Neural cell (in vitro differentiated cells): ENCODE data around the gene TLR8. TPM values are rescaled to one million over a fixed set of nuclear protein-coding genes. Genes with fewer than 3 reads are reported as not detected.
"Not testable (repeated sequence)": the region's sequence is repeated elsewhere in the genome, so short reads cannot be mapped to it uniquely, and the experiment has no call there.

ENCODE experiments used
- H2AFZ ChIP-seq: fragments of 200-600, 300-800 bp; sonication (generic), shearing (Covaris generic); 2 replicates; pipeline ENCODE4 v1.6.0; 2014; ENCODE audit warnings: low read depth, mild to moderate bottlenecking, antibody characterized with exemption, low read length, moderate library complexity
- H3F3A ChIP-seq: fragments of 200-600 bp; shearing (Covaris generic); 2 replicates; pipeline ENCODE4 v1.6.1; 2016; ENCODE audit warnings: mild to moderate bottlenecking, moderate library complexity, mixed read lengths, antibody characterized with exemption, low read length; ENCODE audit not compliant: insufficient read depth, poor library complexity, severe bottlenecking
- H3K27ac ChIP-seq: fragments of 200-600, 300-800 bp; sonication (generic), shearing (Covaris generic); 2 replicates; pipeline ENCODE4 v1.5.1; 2014; ENCODE audit warnings: mild to moderate bottlenecking, low read length, moderate library complexity
- H3K27me3 ChIP-seq: fragments of 300-800, 200-600 bp; sonication (generic), shearing (Covaris generic); 2 replicates; pipeline ENCODE4 v1.6.0; 2014; ENCODE audit warnings: mild to moderate bottlenecking, low read depth, low read length, moderate library complexity; ENCODE audit not compliant: insufficient read depth
- H3K36me3 ChIP-seq: fragments of 300-800, 200-600 bp; sonication (generic), shearing (Covaris generic); 2 replicates; pipeline ENCODE4 v1.5.1; 2014; ENCODE audit warnings: mild to moderate bottlenecking, antibody characterized with exemption, low read length, moderate library complexity; ENCODE audit not compliant: insufficient read depth
- H3K4me2 ChIP-seq: fragments of 300-800, 200-600 bp; sonication (generic), shearing (Covaris generic); 2 replicates; pipeline ENCODE4 v1.6.0; 2014; ENCODE audit warnings: mild to moderate bottlenecking, low read length
- H3K4me3 ChIP-seq: fragments of 300-800, 200-600 bp; sonication (generic), shearing (Covaris generic); 2 replicates; pipeline ENCODE4 v1.5.1; 2014; ENCODE audit warnings: mild to moderate bottlenecking, low read length, moderate library complexity
- H3K79me2 ChIP-seq: fragments of 200-600 bp; shearing (Covaris generic); replicated peaks from 2 replicates; pipeline ENCODE4 v1.6.0; 2014; ENCODE audit warnings: mild to moderate bottlenecking, low read length, moderate library complexity; ENCODE audit not compliant: insufficient read depth
- H3K9ac ChIP-seq: fragments of 300-800, 200-600 bp; sonication (generic), shearing (Covaris generic); 2 replicates; pipeline ENCODE4 v1.6.1; 2016; ENCODE audit warnings: mild to moderate bottlenecking, low read length, mixed read lengths
- H3K9me2 ChIP-seq: fragments of 200-600 bp; shearing (Covaris generic); 2 replicates; pipeline ENCODE4 v1.6.1; 2016; ENCODE audit warnings: mild to moderate bottlenecking, low read length, mixed read lengths; ENCODE audit not compliant: insufficient read depth
- H3K9me3 ChIP-seq: fragments of 200-600, 300-800 bp; sonication (generic), shearing (Covaris generic); 2 replicates; pipeline ENCODE4 v1.6.1; 2016; ENCODE audit warnings: mild to moderate bottlenecking, mixed run types, low read length, moderate library complexity, mixed read lengths
- H4K20me1 ChIP-seq: fragments of 200-600 bp; shearing (Covaris generic); 2 replicates; pipeline ENCODE4 v1.6.1; 2016; ENCODE audit warnings: mild to moderate bottlenecking, mixed run types; ENCODE audit not compliant: insufficient read depth
- EP300 ChIP-seq: fragments of 450-650 bp; conservative IDR thresholded peaks from 2 replicates; pipeline ENCODE4 v1.6.1; 2014; ENCODE audit warnings: antibody characterized with exemption, mild to moderate bottlenecking, moderate library complexity; ENCODE audit not compliant: poor library complexity, severe bottlenecking
- EZH2 ChIP-seq: fragments of 200-600, 300-800 bp; shearing (Covaris generic), sonication (generic); IDR thresholded peaks from 2 replicates; pipeline ENCODE4 v1.6.1; 2014; ENCODE audit warnings: antibody characterized with exemption, low read length, borderline replicate concordance, mild to moderate bottlenecking; ENCODE audit not compliant: insufficient read depth, poor library complexity, severe bottlenecking
- MXI1 ChIP-seq: fragments of 450-650 bp; conservative IDR thresholded peaks from 2 replicates; pipeline ENCODE4 v1.6.1; 2014; ENCODE audit warnings: antibody characterized with exemption, mild to moderate bottlenecking; ENCODE audit not compliant: poor library complexity, severe bottlenecking
- POLR2AphosphoS5 ChIP-seq: IDR thresholded peaks from 2 replicates; pipeline ENCODE4 v1.6.1; 2012
- RAD21 ChIP-seq: fragments of 450-650 bp; conservative IDR thresholded peaks from 2 replicates; pipeline ENCODE4 v1.6.1; 2014; ENCODE audit warnings: antibody characterized with exemption, mild to moderate bottlenecking, moderate library complexity
- SMC3 ChIP-seq: fragments of 450-650 bp; conservative IDR thresholded peaks from 2 replicates; pipeline ENCODE4 v1.6.1; 2014; ENCODE audit warnings: antibody characterized with exemption, mild to moderate bottlenecking, moderate library complexity; ENCODE audit not compliant: poor library complexity
- TAF1 ChIP-seq: IDR thresholded peaks from 2 replicates; pipeline ENCODE4 v1.6.1; 2012; ENCODE audit warnings: low read depth
- polyA plus RNA-seq: library from polyadenylated mRNA; depleted of rRNA; stranded (reverse); fragments of >200 nt; gene quantifications from 2 replicates; pipeline ENCODE4 v1.2.3, GENCODE V29; 2014
- TF ChIP-seq, protein P1 (sequence below): fragments of 450-650 bp; IDR thresholded peaks from 2 replicates; pipeline ENCODE4 v1.5.1; 2014; ENCODE audit warnings: antibody characterized with exemption, mild to moderate bottlenecking, moderate library complexity; ENCODE audit not compliant: poor library complexity, severe bottlenecking
- TF ChIP-seq, protein P2 (sequence below): IDR thresholded peaks from 2 replicates; pipeline ENCODE4 v1.6.1; 2012; ENCODE audit warnings: borderline replicate concordance

The TLR8 gene
- polyA plus RNA-seq, 1 donor from 2014 or later: not detected

- no peak for TF ChIP-seq RAD21
- no peak for TF ChIP-seq MXI1
- TF ChIP-seq EP300: no peak
- TF ChIP-seq, protein P1, sequence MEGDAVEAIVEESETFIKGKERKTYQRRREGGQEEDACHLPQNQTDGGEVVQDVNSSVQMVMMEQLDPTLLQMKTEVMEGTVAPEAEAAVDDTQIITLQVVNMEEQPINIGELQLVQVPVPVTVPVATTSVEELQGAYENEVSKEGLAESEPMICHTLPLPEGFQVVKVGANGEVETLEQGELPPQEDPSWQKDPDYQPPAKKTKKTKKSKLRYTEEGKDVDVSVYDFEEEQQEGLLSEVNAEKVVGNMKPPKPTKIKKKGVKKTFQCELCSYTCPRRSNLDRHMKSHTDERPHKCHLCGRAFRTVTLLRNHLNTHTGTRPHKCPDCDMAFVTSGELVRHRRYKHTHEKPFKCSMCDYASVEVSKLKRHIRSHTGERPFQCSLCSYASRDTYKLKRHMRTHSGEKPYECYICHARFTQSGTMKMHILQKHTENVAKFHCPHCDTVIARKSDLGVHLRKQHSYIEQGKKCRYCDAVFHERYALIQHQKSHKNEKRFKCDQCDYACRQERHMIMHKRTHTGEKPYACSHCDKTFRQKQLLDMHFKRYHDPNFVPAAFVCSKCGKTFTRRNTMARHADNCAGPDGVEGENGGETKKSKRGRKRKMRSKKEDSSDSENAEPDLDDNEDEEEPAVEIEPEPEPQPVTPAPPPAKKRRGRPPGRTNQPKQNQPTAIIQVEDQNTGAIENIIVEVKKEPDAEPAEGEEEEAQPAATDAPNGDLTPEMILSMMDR: no peak
- TF ChIP-seq, protein P2, sequence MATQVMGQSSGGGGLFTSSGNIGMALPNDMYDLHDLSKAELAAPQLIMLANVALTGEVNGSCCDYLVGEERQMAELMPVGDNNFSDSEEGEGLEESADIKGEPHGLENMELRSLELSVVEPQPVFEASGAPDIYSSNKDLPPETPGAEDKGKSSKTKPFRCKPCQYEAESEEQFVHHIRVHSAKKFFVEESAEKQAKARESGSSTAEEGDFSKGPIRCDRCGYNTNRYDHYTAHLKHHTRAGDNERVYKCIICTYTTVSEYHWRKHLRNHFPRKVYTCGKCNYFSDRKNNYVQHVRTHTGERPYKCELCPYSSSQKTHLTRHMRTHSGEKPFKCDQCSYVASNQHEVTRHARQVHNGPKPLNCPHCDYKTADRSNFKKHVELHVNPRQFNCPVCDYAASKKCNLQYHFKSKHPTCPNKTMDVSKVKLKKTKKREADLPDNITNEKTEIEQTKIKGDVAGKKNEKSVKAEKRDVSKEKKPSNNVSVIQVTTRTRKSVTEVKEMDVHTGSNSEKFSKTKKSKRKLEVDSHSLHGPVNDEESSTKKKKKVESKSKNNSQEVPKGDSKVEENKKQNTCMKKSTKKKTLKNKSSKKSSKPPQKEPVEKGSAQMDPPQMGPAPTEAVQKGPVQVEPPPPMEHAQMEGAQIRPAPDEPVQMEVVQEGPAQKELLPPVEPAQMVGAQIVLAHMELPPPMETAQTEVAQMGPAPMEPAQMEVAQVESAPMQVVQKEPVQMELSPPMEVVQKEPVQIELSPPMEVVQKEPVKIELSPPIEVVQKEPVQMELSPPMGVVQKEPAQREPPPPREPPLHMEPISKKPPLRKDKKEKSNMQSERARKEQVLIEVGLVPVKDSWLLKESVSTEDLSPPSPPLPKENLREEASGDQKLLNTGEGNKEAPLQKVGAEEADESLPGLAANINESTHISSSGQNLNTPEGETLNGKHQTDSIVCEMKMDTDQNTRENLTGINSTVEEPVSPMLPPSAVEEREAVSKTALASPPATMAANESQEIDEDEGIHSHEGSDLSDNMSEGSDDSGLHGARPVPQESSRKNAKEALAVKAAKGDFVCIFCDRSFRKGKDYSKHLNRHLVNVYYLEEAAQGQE: no peak
- no peak for TF ChIP-seq EZH2
- TF ChIP-seq TAF1: no peak
- TF ChIP-seq POLR2AphosphoS5: no peak
- TF ChIP-seq SMC3: no peak
- Histone ChIP-seq H3K9ac (no peak overlapping the region), H3K27me3 (no peaks in the 10 kb centered on the region), H3K4me2 (no peak overlapping the region), H3K9me3 (no peaks in the 10 kb centered on the region), H3K27ac (no peak overlapping the region), H4K20me1 (no peaks in the 10 kb centered on the region), H3K36me3 (no peaks in the 10 kb centered on the region), H2AFZ (no peak overlapping the region), H3K79me2 (no peaks in the 10 kb centered on the region), H3F3A (no peaks in the 10 kb centered on the region), H3K9me2 (no peaks in the 10 kb centered on the region), H3K4me3 (no peak overlapping the region)
Observed at GRCh38 chrX:12934850-12935249, 28.4 kb downstream of the TLR8 start.

DNA sequence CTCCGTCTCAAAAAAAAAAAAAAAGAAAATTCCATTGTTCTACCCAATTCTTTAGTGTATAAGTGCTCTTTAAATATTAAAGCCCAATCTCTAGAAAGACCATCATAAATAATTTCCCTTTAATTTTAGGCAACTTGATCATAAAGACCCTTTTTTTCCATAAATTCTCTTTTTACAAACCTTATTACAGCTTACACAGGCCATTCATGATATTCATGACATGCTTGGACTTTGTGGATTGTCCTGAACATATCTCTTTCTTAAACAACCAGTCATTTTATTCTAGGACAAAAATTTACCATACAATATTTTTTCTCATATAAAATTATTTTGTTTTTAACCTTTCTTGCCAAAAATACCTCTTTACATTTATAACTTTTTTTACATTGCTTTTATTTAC, 30.5 kb downstream of the TLR8 start:
- TF ChIP-seq MXI1 (no peak), EZH2 (no peak), TAF1 (no peak), SMC3 (no peak), POLR2AphosphoS5 (no peak), RAD21 (no peak), EP300 (no peak)
- TF ChIP-seq, protein P1: no peak
- TF ChIP-seq, protein P2: no peak
- no peaks in the 10 kb centered on the region for H4K20me1 ChIP-seq
- H3K36me3 ChIP-seq: no peaks in the 10 kb centered on the region
- no peak overlapping the region for H3K9ac ChIP-seq
- no peaks in the 10 kb centered on the region for H3F3A ChIP-seq
- H3K9me3 ChIP-seq: no peaks in the 10 kb centered on the region
- no peaks in the 10 kb centered on the region for H3K79me2 ChIP-seq
- H3K4me2 ChIP-seq: no peak overlapping the region
- H3K4me3 ChIP-seq: no peak overlapping the region
- no peak overlapping the region for H2AFZ ChIP-seq
- no peaks in the 10 kb centered on the region for H3K27me3 ChIP-seq
- H3K9me2 ChIP-seq: no peaks in the 10 kb centered on the region
- no peak overlapping the region for H3K27ac ChIP-seq

GRCh38 chrX:12940471-12940870, 34.1 kb downstream of the TLR8 start:
- not testable (repeated sequence) for H3K9me3 ChIP-seq, H3K9me2 ChIP-seq, H3K4me2 ChIP-seq, H3K27ac ChIP-seq, H3K4me3 ChIP-seq, H3F3A ChIP-seq, H3K9ac ChIP-seq, H3K36me3 ChIP-seq, H3K27me3 ChIP-seq, H4K20me1 ChIP-seq, H3K79me2 ChIP-seq, H2AFZ ChIP-seq

DNA sequence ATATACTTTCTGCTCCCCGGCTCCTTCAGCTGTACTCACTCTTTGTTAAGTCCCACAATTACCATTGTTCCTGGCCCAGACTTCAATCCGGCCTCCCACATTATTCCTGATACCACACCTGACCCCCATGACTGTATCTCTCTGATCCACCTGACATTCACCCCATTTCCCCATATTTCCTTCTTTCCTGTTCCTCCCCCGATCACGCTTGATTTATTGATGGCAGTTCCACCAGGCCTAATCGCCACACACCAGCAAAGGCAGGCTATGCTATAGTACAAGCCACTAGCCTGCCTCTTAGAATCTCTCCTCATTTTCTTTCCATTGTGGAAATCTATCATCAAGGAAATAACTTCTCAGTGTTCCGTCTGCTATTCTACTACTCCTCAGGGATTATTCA, 37.2 kb downstream of the TLR8 start:
- not testable (repeated sequence) for H3K9me2 ChIP-seq, H2AFZ ChIP-seq, H3K79me2 ChIP-seq, H4K20me1 ChIP-seq, H3K27ac ChIP-seq, H3F3A ChIP-seq, H3K9ac ChIP-seq, H3K4me3 ChIP-seq, H3K9me3 ChIP-seq, H3K27me3 ChIP-seq, H3K4me2 ChIP-seq, H3K36me3 ChIP-seq
